B cell (primary cell): ENCODE data around the gene AFDN. TPM values are rescaled to one million over a fixed set of nuclear protein-coding genes. Genes with fewer than 3 reads are reported as not detected.

ENCODE experiments used
- ATAC-seq: fragments of 200-7000 bp; cut with Tn5 transposase; one replicate; pipeline ENCODE4 v1.10.0; 2021; ENCODE audit warnings: low read depth, mild to moderate bottlenecking, moderate number of reproducible peaks, moderate library complexity
- CTCF ChIA-PET: fragments of 350-600 bp; sonication (Branson Sonifier 250); formaldehyde crosslinking; loops from one replicate; lab custom pipeline; 2021; ENCODE audit warnings: antibody characterized with exemption, inconsistent platforms; lab: Charles Lee
- POLR2A ChIA-PET: fragments of 350-600 bp; sonication (Branson Sonifier 250); formaldehyde crosslinking; loops from one replicate; lab custom pipeline; 2021; ENCODE audit warnings: antibody characterized with exemption; lab: Charles Lee
- DNase-seq: peaks from one replicate; pipeline ENCODE4 v3.0.0; 2013
- H2AFZ ChIP-seq: 2 replicates; pipeline ENCODE4 v1.6.1; 2012; ENCODE audit warnings: mild to moderate bottlenecking, low read depth, low read length; ENCODE audit not compliant: insufficient read depth, poor library complexity, severe bottlenecking
- H3K27ac ChIP-seq, 2 donors: 1 replicate in 1 of 2; 2 replicates in 1 of 2; pipeline ENCODE4 v1.5.1; 2012 to 2013; ENCODE audit warnings: low read length in 2 of 2, mild to moderate bottlenecking in 2 of 2, moderate library complexity in 1 of 2
- H3K27me3 ChIP-seq, 4 experiments: fragments of 200-600 bp in 1 of 4; sonication (generic) in 1 of 4; replicated peaks in 1 of 4; 1 replicate in 2 of 4; 2 replicates in 2 of 4; pipeline versions ENCODE4 v1.6.1 to v1.7.0; 2013 to 2016; ENCODE audit warnings: low read length in 3 of 4, mild to moderate bottlenecking in 2 of 4, mixed read lengths in 1 of 4, moderate library complexity in 1 of 4; ENCODE audit not compliant: insufficient read depth in 4 of 4, control insufficient read depth in 3 of 4; ENCODE audit errors: control extremely low read depth in 1 of 4
- H3K36me3 ChIP-seq, 2 experiments: replicated peaks in 1 of 2; 1 replicate in 1 of 2; 2 replicates in 1 of 2; pipeline versions ENCODE4 v1.6.1 to v1.7.1; 2013; ENCODE audit warnings: low read length in 1 of 2; ENCODE audit not compliant: insufficient read depth in 2 of 2, control insufficient read depth in 1 of 2; ENCODE audit errors: control extremely low read depth in 1 of 2, extremely low read depth in 1 of 2
- H3K4me1 ChIP-seq, 2 donors: fragments of 200-600 bp in 1 of 2; sonication (generic) in 1 of 2; 1 replicate in 1 of 2; 2 replicates in 1 of 2; pipeline versions ENCODE4 v1.5.1 to v1.6.1; 2013 to 2017; ENCODE audit warnings: low read length in 2 of 2; ENCODE audit not compliant: control insufficient read depth in 2 of 2, insufficient read depth in 2 of 2
- H3K4me2 ChIP-seq: replicated peaks from 2 replicates; pipeline ENCODE3; 2012; ENCODE audit warnings: mild to moderate bottlenecking, low read depth, low read length; ENCODE audit not compliant: poor library complexity, severe bottlenecking
- H3K4me3 ChIP-seq, 5 experiments: fragments of 200-600 bp in 1 of 5; sonication (generic) in 1 of 5; 1 replicate in 3 of 5; 2 replicates in 2 of 5; pipeline versions ENCODE4 v1.5.1 to v1.7.0; 2011 to 2016; ENCODE audit warnings: low read length in 4 of 5, mild to moderate bottlenecking in 4 of 5, low read depth in 2 of 5, control low read depth in 1 of 5, moderate library complexity in 1 of 5; ENCODE audit not compliant: insufficient read depth in 1 of 5; ENCODE audit errors: control extremely low read depth in 1 of 5, extremely low read depth in 1 of 5
- H3K79me2 ChIP-seq: fragments of 200-600 bp; sonication (generic); one replicate; pipeline ENCODE4 v1.6.0; 2016; ENCODE audit warnings: low read length; ENCODE audit not compliant: control insufficient read depth, insufficient read depth
- H3K9ac ChIP-seq: fragments of 200-600 bp; sonication (generic); 2 replicates; pipeline ENCODE4 v1.6.1; 2017; ENCODE audit warnings: mild to moderate bottlenecking, low read length, moderate library complexity
- H3K9me3 ChIP-seq, 3 donors: one replicate each; pipeline versions ENCODE4 v1.6.1 to v1.7.1; 2013; ENCODE audit warnings: low read length in 2 of 3; ENCODE audit not compliant: control insufficient read depth in 2 of 3, insufficient read depth in 1 of 3; ENCODE audit errors: control extremely low read depth in 1 of 3
- H4K20me1 ChIP-seq: 2 replicates; pipeline ENCODE4 v1.6.0; 2012; ENCODE audit warnings: mild to moderate bottlenecking, low read length; ENCODE audit not compliant: insufficient read depth, control insufficient read depth, poor library complexity, severe bottlenecking
- H3K27ac Mint-ChIP-seq: one replicate; pipeline ENCODE4 v1.8.0; 2021; ENCODE audit warnings: mixed read lengths
- H3K27me3 Mint-ChIP-seq: one replicate; pipeline ENCODE4 v1.8.0; 2021; ENCODE audit warnings: mixed read lengths
- H3K4me1 Mint-ChIP-seq: one replicate; pipeline ENCODE4 v1.8.0; 2021; ENCODE audit warnings: mixed read lengths
- H3K4me3 Mint-ChIP-seq: one replicate; pipeline ENCODE4 v1.8.0; 2021; ENCODE audit warnings: mixed read lengths
- H3K9me3 Mint-ChIP-seq: one replicate; pipeline ENCODE4 v1.8.0; 2022; ENCODE audit warnings: mixed read lengths; ENCODE audit not compliant: insufficient read depth
- EZH2 ChIP-seq: IDR thresholded peaks from 2 replicates; pipeline ENCODE4 v1.6.1; 2012; ENCODE audit warnings: borderline replicate concordance, low read depth, mild to moderate bottlenecking, moderate library complexity, low read length; ENCODE audit not compliant: insufficient read depth, poor library complexity, severe bottlenecking
- WGBS: methylation state at CpG from one replicate; pipeline ENCODE4 v1.1.5; 2013; ENCODE audit warnings: missing lambda C conversion rate; ENCODE audit not compliant: insufficient coverage; 5-methylcytosine and 5-hydroxymethylcytosine counted together
- intact Hi-C: fragments of 100-400 bp; cut with micrococcal nuclease; formaldehyde crosslinking; loops from one replicate; pipeline ENCODE4 v1.10.0; 2022
- polyA plus RNA-seq: library from polyadenylated mRNA; depleted of rRNA; stranded (reverse); fragments of >200 nt; gene quantifications from 2 replicates; pipeline ENCODE4 v1.2.3, GENCODE V29; 2012
- total RNA-seq, 2 donors: library from RNA; stranded (reverse); fragments of 120-200 nt in 1 of 2; gene quantifications; 1 replicate in 1 of 2; 2 replicates in 1 of 2; pipeline versions ENCODE4 v1.2.3 to v1.2.4, GENCODE V29; 2013 to 2022
- TF ChIP-seq, protein P1 (sequence below): fragments of 200-600 bp; IDR thresholded peaks from one replicate; pipeline ENCODE4 v1.8.0; 2022; ENCODE audit warnings: antibody characterized with exemption, mild to moderate bottlenecking

The AFDN gene
- total and polyA plus RNA-seq, 2 donors (not counting 1 experiment from before 2014, with no cell fraction given): 15.4 to 70.5 TPM

- no peak overlapping the region for H3K4me3 Mint-ChIP-seq
- intact Hi-C loops: no loop called here
- H3K27me3 Mint-ChIP-seq: no peaks in the 10 kb centered on the region
- POLR2A ChIA-PET: no interaction called here
- ATAC-seq (no peak), DNase-seq (no peak)
- TF ChIP-seq, protein P1, sequence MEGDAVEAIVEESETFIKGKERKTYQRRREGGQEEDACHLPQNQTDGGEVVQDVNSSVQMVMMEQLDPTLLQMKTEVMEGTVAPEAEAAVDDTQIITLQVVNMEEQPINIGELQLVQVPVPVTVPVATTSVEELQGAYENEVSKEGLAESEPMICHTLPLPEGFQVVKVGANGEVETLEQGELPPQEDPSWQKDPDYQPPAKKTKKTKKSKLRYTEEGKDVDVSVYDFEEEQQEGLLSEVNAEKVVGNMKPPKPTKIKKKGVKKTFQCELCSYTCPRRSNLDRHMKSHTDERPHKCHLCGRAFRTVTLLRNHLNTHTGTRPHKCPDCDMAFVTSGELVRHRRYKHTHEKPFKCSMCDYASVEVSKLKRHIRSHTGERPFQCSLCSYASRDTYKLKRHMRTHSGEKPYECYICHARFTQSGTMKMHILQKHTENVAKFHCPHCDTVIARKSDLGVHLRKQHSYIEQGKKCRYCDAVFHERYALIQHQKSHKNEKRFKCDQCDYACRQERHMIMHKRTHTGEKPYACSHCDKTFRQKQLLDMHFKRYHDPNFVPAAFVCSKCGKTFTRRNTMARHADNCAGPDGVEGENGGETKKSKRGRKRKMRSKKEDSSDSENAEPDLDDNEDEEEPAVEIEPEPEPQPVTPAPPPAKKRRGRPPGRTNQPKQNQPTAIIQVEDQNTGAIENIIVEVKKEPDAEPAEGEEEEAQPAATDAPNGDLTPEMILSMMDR: no peak
- no peak for TF ChIP-seq EZH2
- H3K36me3 ChIP-seq: peaks cover 0 to 3% of the 10 kb centered on the region in 2 experiments
- CTCF ChIA-PET: no interaction called here
- no peaks in the 10 kb centered on the region for H3K4me1 ChIP-seq
- no peaks in the 10 kb centered on the region for H3K9me3 Mint-ChIP-seq
- H3K4me3 ChIP-seq: no peak overlapping the region
- H3K27me3 ChIP-seq: no peaks in the 10 kb centered on the region
- no peaks in the 10 kb centered on the region for H3K79me2 ChIP-seq
- H4K20me1 ChIP-seq: no peaks in the 10 kb centered on the region
- H3K9ac ChIP-seq: no peak overlapping the region
- no peaks in the 10 kb centered on the region for H3K9me3 ChIP-seq
- no peak overlapping the region for H2AFZ ChIP-seq
- H3K4me2 ChIP-seq: no peak overlapping the region
- no peaks in the 10 kb centered on the region for H3K4me1 Mint-ChIP-seq
- H3K27ac Mint-ChIP-seq: no peak overlapping the region
- no peak overlapping the region for H3K27ac ChIP-seq
- 91% methylated on average over 6 of the region's 10 CpGs for WGBS
These were observed 80.2 kb downstream of the AFDN start for GRCh38 chr6:167906899-167907298.

GRCh38 chr6:167907837-167908681 lies 81.3 kb downstream of the AFDN start:
- Histone ChIP-seq H3K79me2 (no peaks in the 10 kb centered on the region), H3K9ac (no peak overlapping the region), H3K4me3 (no peak overlapping the region), H3K9me3 (no peaks in the 10 kb centered on the region), H3K27ac (no peak overlapping the region), H4K20me1 (no peaks in the 10 kb centered on the region), H3K4me1 (no peaks in the 10 kb centered on the region), H3K4me2 (no peak overlapping the region), H3K27me3 (no peaks in the 10 kb centered on the region), H3K36me3 (peaks cover 0 to 3% of the 10 kb centered on the region in 2 experiments), H2AFZ (no peak overlapping the region)
- ATAC-seq (no peak), DNase-seq (no peak)
- Mint-ChIP-seq H3K27me3 (no peaks in the 10 kb centered on the region), H3K27ac (no peak overlapping the region), H3K4me3 (no peak overlapping the region), H3K9me3 (no peaks in the 10 kb centered on the region), H3K4me1 (no peaks in the 10 kb centered on the region)
- CTCF ChIA-PET: no interaction called here
- POLR2A ChIA-PET: no interaction called here
- intact Hi-C loops: no loop called here
- 93% methylated on average over 3 of the region's 7 CpGs for WGBS
- TF ChIP-seq, protein P1: no peak
- no peak for TF ChIP-seq EZH2
